ENCODE results near the gene E2F6. TPM values are rescaled to one million over a fixed set of nuclear protein-coding genes. Genes with fewer than 3 reads are reported as not detected.

Gene E2F6
- total and polyA plus RNA-seq, 4 donors = 3.5 to 7.7 (median 4.8) TPM

GRCh38 chr2:11430729-11431128, 35.2 kb downstream of the E2F6 start:
- H3K27ac ChIP-seq (ENCODE audit: low read depth in 1 of 2, low read length in 2 of 2) = no peak overlapping the region
- 77% methylated on average over 5 of the region's 5 CpGs for WGBS
- H3K9ac ChIP-seq (ENCODE audit: low read depth in 1 of 2, low read length in 2 of 2) = no peak overlapping the region
- no peaks in the 10 kb centered on the region for H3K36me3 ChIP-seq (ENCODE audit: control insufficient read depth in 4 of 4, insufficient read depth in 3 of 4, low read depth in 1 of 4, low read length in 3 of 4)
- no peaks in the 10 kb centered on the region for H3K9me3 ChIP-seq (ENCODE audit: control insufficient read depth in 4 of 4, low read length in 3 of 4)
- TF ChIP-seq CTCF (IDR thresholded peaks at IDR 0.05; ENCODE audit: low read depth, low read length, missing input control) (no peak), SP1 (IDR thresholded peaks at IDR 0.05) (no peak), HNF4G (IDR thresholded peaks at IDR 0.05) (no peak), HNF4A (conservative IDR thresholded peaks at IDR 0.05) (no peak), ATF3 (IDR thresholded peaks at IDR 0.05) (no peak), RAD21 (IDR thresholded peaks at IDR 0.05) (no peak), REST (IDR thresholded peaks at IDR 0.05) (no peak), MAX (IDR thresholded peaks at IDR 0.05) (no peak), RXRA (IDR thresholded peaks at IDR 0.05) (no peak), FOXA2 (IDR thresholded peaks at IDR 0.05) (no peak), YY1 (IDR thresholded peaks at IDR 0.05) (no peak), ZBTB33 (IDR thresholded peaks at IDR 0.05) (no peak), JUND (IDR thresholded peaks at IDR 0.05) (no peak), TAF1 (conservative IDR thresholded peaks at IDR 0.05) (no peak), FOXA1 (IDR thresholded peaks at IDR 0.05) (no peak), NR2F2 (IDR thresholded peaks at IDR 0.05) (no peak), EGR1 (IDR thresholded peaks at IDR 0.05; ENCODE audit: low read depth in 2 of 2) (no peak)
- no peaks in the 10 kb centered on the region for H3K27me3 ChIP-seq (ENCODE audit: control insufficient read depth in 4 of 4, insufficient read depth in 4 of 4, low read length in 3 of 4)
- DNase-seq (ENCODE audit: low spot score) = no peak
- H3K4me1 ChIP-seq (ENCODE audit: control insufficient read depth in 4 of 4, insufficient read depth in 4 of 4, low read length in 3 of 4) = no peaks in the 10 kb centered on the region
- no peak overlapping the region for H3K4me3 ChIP-seq (ENCODE audit: low read depth in 1 of 3, low read length in 3 of 3)

GRCh38 chr2:11427224-11427623, 38.7 kb downstream of the E2F6 start:
- Histone ChIP-seq H3K36me3 (ENCODE audit: control insufficient read depth in 4 of 4, insufficient read depth in 3 of 4, low read depth in 1 of 4, low read length in 3 of 4) (no peaks in the 10 kb centered on the region), H3K27me3 (ENCODE audit: control insufficient read depth in 4 of 4, insufficient read depth in 4 of 4, low read length in 3 of 4) (no peaks in the 10 kb centered on the region), H3K9ac (ENCODE audit: low read depth in 1 of 2, low read length in 2 of 2) (no peak overlapping the region), H3K4me1 (ENCODE audit: control insufficient read depth in 4 of 4, insufficient read depth in 4 of 4, low read length in 3 of 4) (no peaks in the 10 kb centered on the region), H3K9me3 (ENCODE audit: control insufficient read depth in 4 of 4, low read length in 3 of 4) (no peaks in the 10 kb centered on the region), H3K27ac (ENCODE audit: low read depth in 1 of 2, low read length in 2 of 2) (no peak overlapping the region), H3K4me3 (ENCODE audit: low read depth in 1 of 3, low read length in 3 of 3) (no peak overlapping the region)
- no peak for TF ChIP-seq HNF4A (conservative IDR thresholded peaks at IDR 0.05)
- DNase-seq (ENCODE audit: low spot score) = no peak
